Activated naive CD4-positive, alpha-beta T cell treated with anti-CD3 and anti-CD28 coated beads, Interleukin-2, amount 50 U/mL, for 72 hours (primary cell): ENCODE results near the gene IGSF10. TPM values are rescaled to one million over a fixed set of nuclear protein-coding genes. Genes with fewer than 3 reads are reported as not detected.

Experiments
- total RNA-seq, 2 donors: library from RNA; stranded (reverse); gene quantifications; one replicate each; pipeline ENCODE4 v1.2.3, GENCODE V29; 2022

The IGSF10 gene
- total RNA-seq, 2 donors from 2014 or later, result not detected

Other genes starting within 250 kb of the IGSF10 start
- under 1 TPM; 0.14 to 0.68 TPM for gene P2RY14, start 182.5 kb downstream of the IGSF10 start, total RNA-seq
- 1 to 10 TPM in 1 of 2 donors, under 1 TPM in 1; 0.97 to 1.3 TPM for gene GPR87, start 144.2 kb downstream of the IGSF10 start, total RNA-seq
- not detected for gene P2RY13, start 131.5 kb downstream of the IGSF10 start, total RNA-seq
- not detected for gene P2RY12, start 76.3 kb downstream of the IGSF10 start, total RNA-seq